ENCODE data around the gene KLB.

DNA sequence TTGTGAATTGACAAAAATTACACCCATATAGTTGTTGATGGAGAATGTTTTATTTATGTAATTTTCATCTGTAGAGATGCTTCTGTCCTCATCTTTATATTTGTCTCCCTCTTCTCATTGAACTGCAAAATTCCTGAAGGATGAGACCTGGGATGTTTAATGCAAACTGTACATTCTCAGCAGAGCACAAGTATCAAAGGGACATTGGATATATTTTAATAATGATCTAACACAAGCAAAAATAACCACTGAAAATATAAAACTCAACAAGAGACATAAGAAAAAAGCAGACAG lies 91.9 kb downstream of the KLB start:
- TF ChIP-seq, protein P1, sequence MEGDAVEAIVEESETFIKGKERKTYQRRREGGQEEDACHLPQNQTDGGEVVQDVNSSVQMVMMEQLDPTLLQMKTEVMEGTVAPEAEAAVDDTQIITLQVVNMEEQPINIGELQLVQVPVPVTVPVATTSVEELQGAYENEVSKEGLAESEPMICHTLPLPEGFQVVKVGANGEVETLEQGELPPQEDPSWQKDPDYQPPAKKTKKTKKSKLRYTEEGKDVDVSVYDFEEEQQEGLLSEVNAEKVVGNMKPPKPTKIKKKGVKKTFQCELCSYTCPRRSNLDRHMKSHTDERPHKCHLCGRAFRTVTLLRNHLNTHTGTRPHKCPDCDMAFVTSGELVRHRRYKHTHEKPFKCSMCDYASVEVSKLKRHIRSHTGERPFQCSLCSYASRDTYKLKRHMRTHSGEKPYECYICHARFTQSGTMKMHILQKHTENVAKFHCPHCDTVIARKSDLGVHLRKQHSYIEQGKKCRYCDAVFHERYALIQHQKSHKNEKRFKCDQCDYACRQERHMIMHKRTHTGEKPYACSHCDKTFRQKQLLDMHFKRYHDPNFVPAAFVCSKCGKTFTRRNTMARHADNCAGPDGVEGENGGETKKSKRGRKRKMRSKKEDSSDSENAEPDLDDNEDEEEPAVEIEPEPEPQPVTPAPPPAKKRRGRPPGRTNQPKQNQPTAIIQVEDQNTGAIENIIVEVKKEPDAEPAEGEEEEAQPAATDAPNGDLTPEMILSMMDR (conservative IDR thresholded peaks at IDR 0.05; ENCODE audit: low read length): no peak
- no peak for TF ChIP-seq EZH2phosphoT487 (IDR thresholded peaks at IDR 0.05; ENCODE audit: borderline replicate concordance)

Data from Loucy (cell line).